Neural cell (in vitro differentiated cells): ENCODE measurements around the gene WASF3.

Experiments used
- CTCF ChIP-seq: fragments of 450-650 bp; IDR thresholded peaks from 2 replicates; pipeline ENCODE4 v1.5.1; 2014; ENCODE audit warnings: antibody characterized with exemption, mild to moderate bottlenecking, moderate library complexity; ENCODE audit not compliant: poor library complexity, severe bottlenecking
- MXI1 ChIP-seq: fragments of 450-650 bp; conservative IDR thresholded peaks from 2 replicates; pipeline ENCODE4 v1.6.1; 2014; ENCODE audit warnings: antibody characterized with exemption, mild to moderate bottlenecking; ENCODE audit not compliant: poor library complexity, severe bottlenecking
- POLR2AphosphoS5 ChIP-seq: IDR thresholded peaks from 2 replicates; pipeline ENCODE4 v1.6.1; 2012
- TAF1 ChIP-seq: IDR thresholded peaks from 2 replicates; pipeline ENCODE4 v1.6.1; 2012; ENCODE audit warnings: low read depth
- TF ChIP-seq, protein P1 (sequence below): IDR thresholded peaks from 2 replicates; pipeline ENCODE4 v1.6.1; 2012; ENCODE audit warnings: borderline replicate concordance

GRCh38 chr13:26508885-26509284, 48.6 kb upstream of the WASF3 start:
- TF ChIP-seq TAF1 (no peak), POLR2AphosphoS5 (no peak), CTCF (no peak), MXI1 (no peak)
- TF ChIP-seq, protein P1, sequence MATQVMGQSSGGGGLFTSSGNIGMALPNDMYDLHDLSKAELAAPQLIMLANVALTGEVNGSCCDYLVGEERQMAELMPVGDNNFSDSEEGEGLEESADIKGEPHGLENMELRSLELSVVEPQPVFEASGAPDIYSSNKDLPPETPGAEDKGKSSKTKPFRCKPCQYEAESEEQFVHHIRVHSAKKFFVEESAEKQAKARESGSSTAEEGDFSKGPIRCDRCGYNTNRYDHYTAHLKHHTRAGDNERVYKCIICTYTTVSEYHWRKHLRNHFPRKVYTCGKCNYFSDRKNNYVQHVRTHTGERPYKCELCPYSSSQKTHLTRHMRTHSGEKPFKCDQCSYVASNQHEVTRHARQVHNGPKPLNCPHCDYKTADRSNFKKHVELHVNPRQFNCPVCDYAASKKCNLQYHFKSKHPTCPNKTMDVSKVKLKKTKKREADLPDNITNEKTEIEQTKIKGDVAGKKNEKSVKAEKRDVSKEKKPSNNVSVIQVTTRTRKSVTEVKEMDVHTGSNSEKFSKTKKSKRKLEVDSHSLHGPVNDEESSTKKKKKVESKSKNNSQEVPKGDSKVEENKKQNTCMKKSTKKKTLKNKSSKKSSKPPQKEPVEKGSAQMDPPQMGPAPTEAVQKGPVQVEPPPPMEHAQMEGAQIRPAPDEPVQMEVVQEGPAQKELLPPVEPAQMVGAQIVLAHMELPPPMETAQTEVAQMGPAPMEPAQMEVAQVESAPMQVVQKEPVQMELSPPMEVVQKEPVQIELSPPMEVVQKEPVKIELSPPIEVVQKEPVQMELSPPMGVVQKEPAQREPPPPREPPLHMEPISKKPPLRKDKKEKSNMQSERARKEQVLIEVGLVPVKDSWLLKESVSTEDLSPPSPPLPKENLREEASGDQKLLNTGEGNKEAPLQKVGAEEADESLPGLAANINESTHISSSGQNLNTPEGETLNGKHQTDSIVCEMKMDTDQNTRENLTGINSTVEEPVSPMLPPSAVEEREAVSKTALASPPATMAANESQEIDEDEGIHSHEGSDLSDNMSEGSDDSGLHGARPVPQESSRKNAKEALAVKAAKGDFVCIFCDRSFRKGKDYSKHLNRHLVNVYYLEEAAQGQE, result no peak
